KMS-11 (cell line): Measurements from ENCODE around the gene GTPBP1.

ENCODE experiments used
- H2AFZ ChIP-seq: fragments of 200-600 bp; sonication (generic); 2 replicates; pipeline ENCODE4 v1.6.1; 2016; ENCODE audit warnings: antibody characterized with exemption, mixed run types, low read depth
- H3K27ac ChIP-seq: fragments of 200-600 bp; sonication (generic); 2 replicates; pipeline ENCODE4 v1.6.1; 2016; ENCODE audit warnings: mild to moderate bottlenecking, mixed run types
- H3K27me3 ChIP-seq: fragments of 200-600 bp; sonication (generic); 2 replicates; pipeline ENCODE4 v1.6.1; 2017; ENCODE audit warnings: mild to moderate bottlenecking, low read depth, mixed run types, moderate library complexity; ENCODE audit not compliant: insufficient read depth
- H3K36me3 ChIP-seq: fragments of 200-600 bp; sonication (generic); 2 replicates; pipeline ENCODE4 v1.6.1; 2017; ENCODE audit warnings: mild to moderate bottlenecking, mixed run types; ENCODE audit not compliant: insufficient read depth
- H3K4me1 ChIP-seq: fragments of 200-600 bp; sonication (generic); 2 replicates; pipeline ENCODE4 v1.6.1; 2016; ENCODE audit warnings: mild to moderate bottlenecking, low read depth, mixed run types; ENCODE audit not compliant: poor library complexity, severe bottlenecking
- H3K4me2 ChIP-seq: fragments of 200-600 bp; sonication (generic); 2 replicates; pipeline ENCODE4 v1.7.0; 2016; ENCODE audit warnings: mild to moderate bottlenecking, mixed run types
- H3K4me3 ChIP-seq: fragments of 200-600 bp; sonication (generic); IDR thresholded peaks from 2 replicates; pipeline ENCODE4 v1.6.1; 2017; ENCODE audit warnings: low read depth, low read length, mixed read lengths; ENCODE audit not compliant: insufficient read depth
- H3K79me2 ChIP-seq: fragments of 200-600 bp; sonication (generic); 2 replicates; pipeline ENCODE4 v1.6.1; 2016; ENCODE audit warnings: low read depth, mixed run types; ENCODE audit not compliant: insufficient read depth
- H3K9ac ChIP-seq: fragments of 200-600 bp; sonication (generic); 2 replicates; pipeline ENCODE4 v1.6.1; 2016; ENCODE audit warnings: mild to moderate bottlenecking, mixed run types
- H4K20me1 ChIP-seq: fragments of 200-600 bp; sonication (generic); 2 replicates; pipeline ENCODE4 v1.6.1; 2016; ENCODE audit warnings: mild to moderate bottlenecking, mixed run types; ENCODE audit not compliant: insufficient read depth
- TF ChIP-seq, protein P1 (sequence below): fragments of 200-600 bp; sonication (generic); conservative IDR thresholded peaks from 2 replicates; pipeline ENCODE4 v1.6.1; 2017; ENCODE audit warnings: low read depth, mild to moderate bottlenecking, antibody characterized with exemption, low read length, moderate library complexity, mixed read lengths

GTPBP1 gene

DNA sequence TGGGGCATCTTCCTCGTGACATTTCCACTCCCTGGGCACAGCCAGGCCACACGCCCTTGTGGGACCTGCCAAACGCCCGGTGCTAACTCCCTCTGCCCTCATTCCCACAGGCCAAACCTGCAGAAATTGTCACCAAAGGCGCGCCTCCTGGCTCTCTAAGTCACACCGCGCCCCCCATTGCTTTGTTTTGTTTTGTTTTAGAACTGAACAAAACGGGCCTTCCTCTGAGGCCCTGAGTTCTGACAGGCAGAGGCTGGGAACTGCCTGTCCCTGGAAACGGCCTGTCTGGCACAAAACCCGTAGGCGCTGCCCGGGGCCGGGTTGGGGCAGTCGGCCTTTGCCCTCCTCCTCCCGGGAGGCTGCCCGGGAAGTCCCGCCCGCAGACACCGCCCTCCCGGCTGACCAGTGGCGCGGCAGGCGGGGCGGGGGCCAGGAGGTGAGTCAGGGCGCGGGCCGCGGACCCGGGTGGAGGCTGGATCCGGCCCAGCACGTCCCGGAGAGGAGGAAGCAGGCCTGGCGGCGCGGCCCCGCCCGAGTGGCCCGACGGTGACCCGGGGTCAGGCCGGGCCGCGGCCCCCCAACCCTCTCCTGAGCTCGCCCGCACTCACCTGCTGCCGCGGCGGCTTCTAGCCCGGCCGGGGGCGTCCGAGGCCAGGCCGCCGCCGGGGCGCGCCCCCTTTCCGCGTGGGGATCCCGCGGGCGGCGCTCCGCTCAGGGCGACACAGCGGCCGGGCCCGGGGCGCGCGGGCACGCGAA is 49.6 kb downstream of the GTPBP1 start:
- Histone ChIP-seq H3K27me3 (no peaks in the 10 kb centered on the region), H3K79me2 (0 out of 2 replicates have a peak, but pooled peaks cover 7% of the 10 kb centered on the region), H3K4me1 (peaks cover 25% of the 10 kb centered on the region), H3K4me3 (no peak overlapping the region), H4K20me1 (no peaks in the 10 kb centered on the region), H2AFZ (peak overlapping the region; percentile 16), H3K4me2 (peak overlapping the region; percentile 73), H3K27ac (no peak overlapping the region), H3K36me3 (no peaks in the 10 kb centered on the region), H3K9ac (peak overlapping the region; percentile 50; the same call in 1 of the 2 replicates)
- TF ChIP-seq, protein P1, sequence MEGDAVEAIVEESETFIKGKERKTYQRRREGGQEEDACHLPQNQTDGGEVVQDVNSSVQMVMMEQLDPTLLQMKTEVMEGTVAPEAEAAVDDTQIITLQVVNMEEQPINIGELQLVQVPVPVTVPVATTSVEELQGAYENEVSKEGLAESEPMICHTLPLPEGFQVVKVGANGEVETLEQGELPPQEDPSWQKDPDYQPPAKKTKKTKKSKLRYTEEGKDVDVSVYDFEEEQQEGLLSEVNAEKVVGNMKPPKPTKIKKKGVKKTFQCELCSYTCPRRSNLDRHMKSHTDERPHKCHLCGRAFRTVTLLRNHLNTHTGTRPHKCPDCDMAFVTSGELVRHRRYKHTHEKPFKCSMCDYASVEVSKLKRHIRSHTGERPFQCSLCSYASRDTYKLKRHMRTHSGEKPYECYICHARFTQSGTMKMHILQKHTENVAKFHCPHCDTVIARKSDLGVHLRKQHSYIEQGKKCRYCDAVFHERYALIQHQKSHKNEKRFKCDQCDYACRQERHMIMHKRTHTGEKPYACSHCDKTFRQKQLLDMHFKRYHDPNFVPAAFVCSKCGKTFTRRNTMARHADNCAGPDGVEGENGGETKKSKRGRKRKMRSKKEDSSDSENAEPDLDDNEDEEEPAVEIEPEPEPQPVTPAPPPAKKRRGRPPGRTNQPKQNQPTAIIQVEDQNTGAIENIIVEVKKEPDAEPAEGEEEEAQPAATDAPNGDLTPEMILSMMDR = no peak

DNA sequence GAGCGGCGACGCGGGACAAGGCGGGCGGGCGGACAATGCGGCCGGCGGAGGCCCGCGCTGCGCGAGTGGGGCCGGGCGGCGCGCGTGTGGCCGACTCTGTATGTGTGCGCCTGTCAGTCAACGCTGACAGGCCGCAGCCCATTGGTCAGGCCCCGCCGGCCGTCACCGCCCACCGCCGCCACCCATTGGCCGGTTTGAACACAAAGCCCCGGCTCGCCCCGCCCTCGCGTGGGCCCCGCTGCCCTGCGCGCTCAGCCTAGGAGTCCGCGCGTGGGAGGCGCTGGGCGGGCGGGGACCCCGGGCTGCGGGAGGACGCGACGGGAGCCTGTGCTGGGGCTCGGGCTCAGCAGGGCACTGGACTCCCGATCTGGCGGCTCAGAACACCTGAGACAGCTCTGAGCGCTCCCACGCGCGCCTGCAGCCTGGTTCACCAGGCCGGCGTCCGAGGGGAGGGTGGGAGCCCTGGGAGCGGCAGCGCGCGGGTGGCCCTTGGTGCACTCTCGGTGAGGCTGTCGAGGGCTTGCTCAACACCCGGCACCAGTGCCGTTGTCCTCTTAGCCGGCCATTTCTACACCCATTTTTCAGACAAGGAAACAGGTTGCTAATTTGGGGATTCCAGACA is 50.3 kb downstream of the GTPBP1 start, which contains the start of gene SUN2:
SUN2 (minus strand) TSS at position 88 of the 622 bp plus-strand sequence. CDS start 3,370 bp downstream, outside the sequence.
- TF ChIP-seq, protein P1 = no peak
- no peaks in the 10 kb centered on the region for H3K36me3 ChIP-seq
- H3K9ac ChIP-seq = peak within 1 kb of the TSS; percentile 72; the same call in 1 of the 2 replicates
- H2AFZ ChIP-seq = peak within 1 kb of the TSS; percentile 92
- no peak within 1 kb of the TSS for H3K27ac ChIP-seq
- H3K4me2 ChIP-seq = peak within 1 kb of the TSS; percentile 76
- H3K27me3 ChIP-seq = no peaks in the 10 kb centered on the region
- H3K4me1 ChIP-seq = peaks cover 25% of the 10 kb centered on the region
- 0 out of 2 replicates have a peak, but pooled peaks cover 7% of the 10 kb centered on the region for H3K79me2 ChIP-seq
- no peaks in the 10 kb centered on the region for H4K20me1 ChIP-seq
- H3K4me3 ChIP-seq = no peak within 1 kb of the TSS

DNA sequence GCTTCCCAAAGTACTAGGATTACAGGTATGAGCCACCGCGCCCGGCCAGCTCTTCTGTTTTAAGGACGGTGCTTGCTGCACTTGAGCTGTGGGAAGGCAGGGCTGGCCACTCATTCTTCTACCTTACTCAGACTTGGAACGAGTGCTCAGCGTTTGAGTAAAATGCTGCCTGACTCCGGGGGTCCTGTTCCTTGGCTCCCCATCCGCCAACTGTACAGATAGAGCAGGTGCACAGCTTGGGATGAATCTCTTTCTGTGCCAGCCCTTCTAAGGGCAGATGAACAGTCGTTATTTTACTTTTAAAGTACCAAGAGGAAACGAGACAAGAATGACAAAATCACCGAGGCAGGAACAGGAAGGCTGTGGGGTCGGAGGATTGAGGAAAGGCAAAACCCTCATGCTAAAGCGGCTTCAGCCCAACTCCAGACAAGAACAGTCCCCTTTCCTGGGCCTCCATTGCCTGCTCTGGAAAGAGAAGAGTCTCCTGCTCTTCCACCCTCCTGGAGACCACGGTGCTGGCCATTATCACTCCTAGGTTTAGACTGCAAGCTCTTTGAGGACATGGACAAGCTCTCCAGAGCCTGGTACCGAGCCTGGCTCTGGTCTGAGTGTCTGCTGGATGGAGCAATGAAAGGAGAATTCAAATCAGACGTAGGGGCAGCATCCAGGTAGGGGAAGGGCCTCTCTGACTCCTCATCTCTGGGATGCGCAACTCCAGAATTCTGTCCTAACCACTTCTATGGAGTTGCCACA is 51.1 kb downstream of the GTPBP1 start:
- H3K27ac ChIP-seq = no peak overlapping the region
- peak overlapping the region; percentile 92 for H2AFZ ChIP-seq

DNA sequence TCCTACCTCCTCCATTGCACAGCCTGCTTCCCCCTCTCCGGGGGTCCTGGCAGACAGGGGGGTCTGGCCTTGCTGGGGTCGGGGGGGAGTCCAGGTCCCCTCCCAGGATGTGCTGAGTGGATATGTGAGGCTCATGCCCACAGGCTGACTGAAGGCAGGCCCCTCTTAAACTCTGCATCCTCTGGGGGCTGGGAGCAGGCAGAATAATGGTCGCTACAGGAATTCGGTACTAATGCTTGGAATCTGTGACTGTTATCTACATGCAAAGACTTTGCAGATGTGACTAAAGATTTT is 51.7 kb downstream of the GTPBP1 start:
- Histone ChIP-seq H3K4me2 (no peak overlapping the region; the same call in 1 of the 2 replicates), H3K79me2 (0 out of 2 replicates have a peak, but pooled peaks cover 7% of the 10 kb centered on the region), H2AFZ (no peak overlapping the region), H3K27me3 (no peaks in the 10 kb centered on the region), H3K36me3 (no peaks in the 10 kb centered on the region), H3K27ac (no peak overlapping the region), H3K9ac (no peak overlapping the region), H3K4me1 (peaks cover 18% of the 10 kb centered on the region), H3K4me3 (no peak overlapping the region), H4K20me1 (no peaks in the 10 kb centered on the region)
- TF ChIP-seq, protein P1 = no peak

More for the DNA sequence above, 51.1 kb downstream of the GTPBP1 start:
- 0 out of 2 replicates have a peak, but pooled peaks cover 7% of the 10 kb centered on the region for H3K79me2 ChIP-seq
- H3K4me1 ChIP-seq = peaks cover 23% of the 10 kb centered on the region
- H4K20me1 ChIP-seq = no peaks in the 10 kb centered on the region
- H3K9ac ChIP-seq = peak overlapping the region; percentile 72; the same call in 1 of the 2 replicates
- H3K27me3 ChIP-seq = no peaks in the 10 kb centered on the region
- no peaks in the 10 kb centered on the region for H3K36me3 ChIP-seq
- H3K4me3 ChIP-seq = no peak overlapping the region
- TF ChIP-seq, protein P1 = no peak
- H3K4me2 ChIP-seq = peak overlapping the region; percentile 76
